NT2/D1 (cell line): ENCODE results near the gene KCNK7.

Experiments used
- DNase-seq: peaks from one replicate; pipeline ENCODE4 v3.0.0-alpha.2; 2011; ENCODE audit warnings: low read depth, low spot score
- H3K27me3 ChIP-seq: 2 replicates; pipeline ENCODE4 v1.6.0; 2011; ENCODE audit warnings: mild to moderate bottlenecking; ENCODE audit not compliant: insufficient read length, insufficient read depth
- H3K36me3 ChIP-seq: 2 replicates; pipeline ENCODE4 v1.6.1; 2011; ENCODE audit warnings: mild to moderate bottlenecking, low read length, mixed read lengths; ENCODE audit not compliant: insufficient read depth, insufficient read length
- H3K4me1 ChIP-seq: 2 replicates; pipeline ENCODE4 v1.5.1; 2011; ENCODE audit not compliant: insufficient read depth, insufficient read length
- H3K4me3 ChIP-seq: 2 replicates; pipeline ENCODE4 v1.5.1; 2011; ENCODE audit warnings: low read depth; ENCODE audit not compliant: insufficient read length
- H3K9ac ChIP-seq: 2 replicates; pipeline ENCODE4 v1.6.0; 2011; ENCODE audit warnings: low read depth; ENCODE audit not compliant: insufficient read length
- H3K9me3 ChIP-seq: 2 replicates; pipeline ENCODE4 v1.5.1; 2011; ENCODE audit warnings: mild to moderate bottlenecking, low read length; ENCODE audit not compliant: insufficient read depth
- SUZ12 ChIP-seq: IDR thresholded peaks from 2 replicates; pipeline ENCODE4 v1.6.1; 2011; ENCODE audit not compliant: insufficient read length, insufficient read depth; ENCODE audit errors: extremely low read depth
- YY1 ChIP-seq: IDR thresholded peaks from 2 replicates; pipeline ENCODE4 v1.6.1; 2011; ENCODE audit not compliant: insufficient read length, insufficient read depth
- ZNF274 ChIP-seq: IDR thresholded peaks from 2 replicates; pipeline ENCODE4 v1.6.1; 2011; ENCODE audit warnings: mild to moderate bottlenecking, low read depth, low read length

KCNK7 gene, protein sequence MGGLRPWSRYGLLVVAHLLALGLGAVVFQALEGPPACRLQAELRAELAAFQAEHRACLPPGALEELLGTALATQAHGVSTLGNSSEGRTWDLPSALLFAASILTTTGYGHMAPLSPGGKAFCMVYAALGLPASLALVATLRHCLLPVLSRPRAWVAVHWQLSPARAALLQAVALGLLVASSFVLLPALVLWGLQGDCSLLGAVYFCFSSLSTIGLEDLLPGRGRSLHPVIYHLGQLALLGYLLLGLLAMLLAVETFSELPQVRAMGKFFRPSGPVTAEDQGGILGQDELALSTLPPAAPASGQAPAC

GRCh38 chr11:65595543-65596281, at the start of gene KCNK7:
TSS of gene KCNK7 (minus strand) at chr11:65595800. CDS start at chr11:65595772, 28 bp downstream.
- DNase-seq: no peak
- no peak for TF ChIP-seq SUZ12
- no peak for TF ChIP-seq YY1
- TF ChIP-seq ZNF274: no peak
- Histone ChIP-seq H3K4me3 (no peak within 1 kb of the TSS), H3K9me3 (no peaks in the 10 kb centered on the region), H3K4me1 (peaks cover 20% of the 10 kb centered on the region), H3K9ac (no peak within 1 kb of the TSS), H3K27me3 (peaks cover 5% of the 10 kb centered on the region), H3K36me3 (peaks cover 42% of the 10 kb centered on the region)

GRCh38 chr11:65644837-65645236, 49.2 kb upstream of the KCNK7 start:
- no peak overlapping the region for H3K4me3 ChIP-seq
- TF ChIP-seq ZNF274 (no peak), SUZ12 (no peak), YY1 (no peak)
- no peak overlapping the region for H3K9ac ChIP-seq
- H3K4me1 ChIP-seq: peaks cover 33% of the 10 kb centered on the region
- H3K36me3 ChIP-seq: peaks cover 64% of the 10 kb centered on the region
- H3K9me3 ChIP-seq: no peaks in the 10 kb centered on the region
- no peak for DNase-seq
- H3K27me3 ChIP-seq: no peaks in the 10 kb centered on the region

DNA sequence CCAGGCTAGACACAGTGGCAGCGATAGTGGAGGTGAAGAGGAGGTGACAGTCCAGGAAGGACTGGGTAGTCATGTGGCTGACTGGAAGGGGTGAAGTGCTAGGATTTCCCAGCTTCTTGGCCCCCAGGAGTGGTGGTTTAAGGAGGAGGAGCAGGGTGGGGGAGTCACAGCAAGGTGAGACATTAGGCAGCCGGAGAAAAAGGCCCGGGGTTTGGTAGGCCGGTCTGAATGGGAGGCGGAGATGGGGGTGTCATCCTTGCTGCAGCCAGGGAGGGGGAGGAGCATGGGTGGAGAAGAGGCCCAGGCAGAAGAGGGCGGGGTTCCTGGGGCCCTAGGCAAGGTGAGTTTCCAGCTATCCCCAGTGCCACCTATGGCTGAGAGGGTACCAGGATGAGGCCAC, 48.4 kb upstream of the KCNK7 start:
- Histone ChIP-seq H3K9me3 (no peaks in the 10 kb centered on the region), H3K27me3 (no peaks in the 10 kb centered on the region), H3K4me1 (peaks cover 28% of the 10 kb centered on the region), H3K9ac (peak overlapping the region; percentile 10), H3K4me3 (no peak overlapping the region), H3K36me3 (peaks cover 60% of the 10 kb centered on the region)
- DNase-seq: no peak
- TF ChIP-seq SUZ12 (no peak), YY1 (no peak), ZNF274 (no peak)

- peaks cover 32% of the 10 kb centered on the region for H3K4me1 ChIP-seq
- H3K9ac ChIP-seq: peak overlapping the region; percentile 26
- peaks cover 51% of the 10 kb centered on the region for H3K36me3 ChIP-seq
- no peak for DNase-seq
- no peak overlapping the region for H3K4me3 ChIP-seq
- TF ChIP-seq SUZ12 (no peak), YY1 (no peak), ZNF274 (no peak)
- H3K27me3 ChIP-seq: no peaks in the 10 kb centered on the region
- no peaks in the 10 kb centered on the region for H3K9me3 ChIP-seq
Observed at GRCh38 chr11:65642014-65642671, 46.5 kb upstream of the KCNK7 start.

DNA sequence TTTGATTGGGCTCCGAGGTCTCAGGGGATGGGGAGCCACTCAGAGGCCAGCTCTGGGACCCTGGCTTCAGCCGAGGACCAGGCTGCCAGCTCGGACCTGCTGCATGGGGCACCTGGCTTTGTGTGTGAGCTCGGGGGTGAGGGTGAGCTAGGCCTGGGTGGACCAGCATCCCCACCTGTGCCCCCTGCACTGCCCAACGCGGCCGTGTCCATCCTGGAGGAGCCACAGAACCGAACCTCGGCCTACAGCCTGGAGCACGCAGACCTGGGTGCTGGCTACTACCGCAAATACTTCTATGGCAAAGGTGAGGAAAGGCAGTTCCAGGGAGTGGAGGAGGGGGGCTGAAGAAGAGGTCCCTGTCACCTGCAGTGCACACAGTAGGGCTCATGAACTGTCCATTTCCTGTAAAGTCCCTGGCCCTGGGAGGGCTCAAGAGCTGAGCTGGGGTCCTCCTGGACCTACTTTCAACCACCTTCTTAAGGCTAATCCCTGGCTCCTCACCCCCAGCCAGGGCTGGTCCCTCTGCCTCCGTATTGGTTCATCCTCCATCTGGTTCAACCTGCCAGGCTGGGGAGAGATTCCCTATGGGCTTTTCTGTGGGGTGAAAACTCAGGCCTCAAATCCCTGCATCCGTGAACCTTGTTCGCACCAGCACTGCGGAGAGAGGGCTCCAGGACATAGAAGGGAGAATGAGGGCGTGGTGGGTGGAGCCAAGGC, 45.9 kb upstream of the KCNK7 start:
- peaks cover 34% of the 10 kb centered on the region for H3K4me1 ChIP-seq
- H3K36me3 ChIP-seq: peaks cover 52% of the 10 kb centered on the region
- H3K27me3 ChIP-seq: no peaks in the 10 kb centered on the region
- DNase-seq: no peak
- peak overlapping the region; percentile 42 for H3K9ac ChIP-seq
- no peak overlapping the region for H3K4me3 ChIP-seq
- no peak for TF ChIP-seq YY1
- TF ChIP-seq SUZ12: no peak
- no peak for TF ChIP-seq ZNF274
- no peaks in the 10 kb centered on the region for H3K9me3 ChIP-seq

- peak overlapping the region; percentile 42 for H3K9ac ChIP-seq
- no peaks in the 10 kb centered on the region for H3K9me3 ChIP-seq
- H3K36me3 ChIP-seq: peaks cover 53% of the 10 kb centered on the region
- TF ChIP-seq YY1 (no peak), ZNF274 (no peak), SUZ12 (no peak)
- no peaks in the 10 kb centered on the region for H3K27me3 ChIP-seq
- no peak for DNase-seq
- H3K4me1 ChIP-seq: peaks cover 37% of the 10 kb centered on the region
- no peak overlapping the region for H3K4me3 ChIP-seq
Observed at GRCh38 chr11:65640483-65641296, 45.1 kb upstream of the KCNK7 start.
